HepG2 (cell line): ENCODE measurements around the gene RNF11. TPM values are rescaled to one million over a fixed set of nuclear protein-coding genes. Genes with fewer than 3 reads are reported as not detected.

ENCODE experiments used
- BCL6 ChIP-seq: IDR thresholded peaks from 2 replicates; pipeline ENCODE4 v1.6.1; 2016; ENCODE audit warnings: missing genetic modification reagents, missing compliant biosample characterization
- ERF ChIP-seq: IDR thresholded peaks from 2 replicates; pipeline ENCODE4 v1.6.1; 2018; ENCODE audit warnings: missing biosample characterization, missing genetic modification reagents
- EZH2 ChIP-seq: conservative IDR thresholded peaks from 2 replicates; pipeline ENCODE4 v1.6.1; 2012; ENCODE audit warnings: mild to moderate bottlenecking, low read depth, low read length, moderate library complexity
- HNF4G ChIP-seq, 2 experiments: sonication (generic) in 1 of 2; formaldehyde crosslinking in 1 of 2; IDR thresholded peaks; 2 replicates each; pipeline versions ENCODE4 v1.4.0 to v1.6.1; 2011 to 2020; ENCODE audit warnings: borderline replicate concordance in 2 of 2, low read depth in 2 of 2, mild to moderate bottlenecking in 2 of 2, low read length in 1 of 2, missing genetic modification reagents in 1 of 2, moderate library complexity in 1 of 2
- KAT8 ChIP-seq: IDR thresholded peaks from 2 replicates; pipeline ENCODE4 v1.6.1; 2016; ENCODE audit warnings: missing genetic modification reagents, missing compliant biosample characterization
- NFE2L2 ChIP-seq: fragments of 150-350 bp; IDR thresholded peaks from 2 replicates; pipeline ENCODE4 v1.6.1; 2014; ENCODE audit warnings: low read length
- RAD21 ChIP-seq: fragments of 450-650 bp; formaldehyde crosslinking; IDR thresholded peaks from 2 replicates; pipeline ENCODE4 v1.5.0; 2020; ENCODE audit warnings: mild to moderate bottlenecking
- ZFP82 ChIP-seq: sonication (generic); formaldehyde crosslinking; IDR thresholded peaks from 2 replicates; pipeline ENCODE4 v1.5.1; 2020; ENCODE audit warnings: mild to moderate bottlenecking, missing genetic modification reagents, borderline replicate concordance
- ZNF34 ChIP-seq: sonication (generic); formaldehyde crosslinking; IDR thresholded peaks from 2 replicates; pipeline ENCODE4 v1.4.0; 2020; ENCODE audit warnings: mild to moderate bottlenecking, missing genetic modification reagents, borderline replicate concordance
- polyA plus RNA-seq, 8 experiments: library from polyadenylated mRNA; depleted of rRNA in 3 of 8; stranded (reverse) in 7 of 8; unstranded in 1 of 8; fragments of >200 nt; fragmentation: Illumina TruSeq in 4 of 8; extraction: Trizol in 4 of 8; gene quantifications; 2 replicates each; pipeline versions ENCODE4 v1.2.1 to v1.2.3, GENCODE V29; 2011 to 2016; ENCODE audit warnings: low read depth in 4 of 8, missing spikeins in 1 of 8, mixed read lengths in 1 of 8; ENCODE audit not compliant: insufficient read depth in 1 of 8
- total RNA-seq, 5 experiments: library from RNA; depleted of rRNA; stranded (reverse); fragments of >200 nt; fragmentation: Illumina TruSeq; extraction: Trizol; gene quantifications; 2 replicates each; pipeline ENCODE4 v1.2.3, GENCODE V29; 2016; ENCODE audit warnings: low read depth in 1 of 5
- TF ChIP-seq, protein P1 (sequence below): sonication (generic); formaldehyde crosslinking; IDR thresholded peaks from 2 replicates; pipeline ENCODE4 v1.5.1; 2020; ENCODE audit warnings: missing genetic modification reagents, mild to moderate bottlenecking, borderline replicate concordance
- TF ChIP-seq, protein P2 (sequence below): sonication (generic); formaldehyde crosslinking; IDR thresholded peaks from 2 replicates; pipeline ENCODE4 v1.5.1; 2020; ENCODE audit warnings: missing genetic modification reagents, mild to moderate bottlenecking, borderline replicate concordance
- TF ChIP-seq, protein P3 (sequence below): sonication (generic); formaldehyde crosslinking; IDR thresholded peaks from 2 replicates; pipeline ENCODE4 v1.5.0; 2020; ENCODE audit warnings: mild to moderate bottlenecking, missing genetic modification reagents
- TF ChIP-seq, protein P4 (sequence below): sonication (generic); formaldehyde crosslinking; conservative IDR thresholded peaks from 2 replicates; pipeline ENCODE4 v1.8.0; 2022; ENCODE audit warnings: mild to moderate bottlenecking, moderate library complexity, missing genetic modification reagents
- TF ChIP-seq, protein P5 (sequence below): sonication (generic); formaldehyde crosslinking; conservative IDR thresholded peaks from 2 replicates; pipeline ENCODE4 v1.4.0; 2020; ENCODE audit warnings: missing genetic modification reagents
- TF ChIP-seq, protein P6 (sequence below): sonication (generic); formaldehyde crosslinking; IDR thresholded peaks from 2 replicates; pipeline ENCODE4 v1.5.1; 2020; ENCODE audit warnings: missing genetic modification reagents, mild to moderate bottlenecking, borderline replicate concordance

The RNF11 gene
- total and polyA plus RNA-seq, 2 of the 13 experiments (the other 11 are each of a cell fraction or from before 2014, with no cell fraction given), result 41.2 to 48.8 TPM

DNA sequence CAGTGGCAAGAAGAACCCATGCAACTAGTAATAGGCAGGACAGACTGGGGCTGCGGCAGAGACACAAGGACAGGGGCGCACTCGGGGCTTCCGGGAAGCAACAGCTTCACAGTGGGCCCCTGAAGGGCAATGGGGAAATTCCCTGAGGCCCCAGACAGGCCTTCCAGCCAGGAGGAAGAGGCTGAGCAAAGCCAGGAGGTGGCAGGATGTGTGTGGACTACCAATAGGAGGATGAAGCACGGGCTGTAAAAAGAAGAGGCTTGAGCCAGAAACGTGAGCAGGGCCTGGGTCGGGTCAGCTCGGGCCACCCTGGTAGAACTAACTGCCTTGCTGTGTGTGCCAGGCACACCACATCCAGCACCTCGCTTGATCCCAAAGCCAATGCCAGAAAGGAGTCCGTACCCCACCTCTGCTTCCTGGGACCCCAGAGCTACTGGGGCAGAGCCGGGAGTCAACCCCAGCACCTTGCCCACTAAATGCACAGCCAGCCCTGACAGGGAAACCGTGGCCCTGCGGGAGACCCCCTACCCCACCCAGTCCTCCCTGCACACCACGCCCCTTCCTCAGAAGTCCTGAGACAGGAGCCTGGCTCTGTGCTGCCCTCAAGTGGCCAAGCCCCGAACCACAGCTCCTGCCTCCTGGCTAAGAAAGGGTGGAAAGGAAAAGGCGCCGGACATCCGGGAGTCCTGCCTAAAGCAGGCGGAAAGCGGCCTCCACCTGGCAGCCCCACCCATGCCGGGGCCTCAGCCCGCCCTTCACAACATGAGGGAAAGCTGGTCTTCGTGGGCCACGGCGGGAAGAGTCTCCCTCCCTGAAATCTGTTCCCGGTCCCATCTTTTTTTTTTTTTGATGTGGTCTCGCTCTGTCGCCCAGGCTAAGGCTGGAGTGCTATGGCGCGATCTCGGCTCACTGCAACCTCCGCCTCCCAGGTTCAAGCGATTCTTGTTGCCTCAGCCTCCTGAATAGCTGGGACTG lies 60.6 kb downstream of the RNF11 start (continued):
- TF ChIP-seq, protein P1, sequence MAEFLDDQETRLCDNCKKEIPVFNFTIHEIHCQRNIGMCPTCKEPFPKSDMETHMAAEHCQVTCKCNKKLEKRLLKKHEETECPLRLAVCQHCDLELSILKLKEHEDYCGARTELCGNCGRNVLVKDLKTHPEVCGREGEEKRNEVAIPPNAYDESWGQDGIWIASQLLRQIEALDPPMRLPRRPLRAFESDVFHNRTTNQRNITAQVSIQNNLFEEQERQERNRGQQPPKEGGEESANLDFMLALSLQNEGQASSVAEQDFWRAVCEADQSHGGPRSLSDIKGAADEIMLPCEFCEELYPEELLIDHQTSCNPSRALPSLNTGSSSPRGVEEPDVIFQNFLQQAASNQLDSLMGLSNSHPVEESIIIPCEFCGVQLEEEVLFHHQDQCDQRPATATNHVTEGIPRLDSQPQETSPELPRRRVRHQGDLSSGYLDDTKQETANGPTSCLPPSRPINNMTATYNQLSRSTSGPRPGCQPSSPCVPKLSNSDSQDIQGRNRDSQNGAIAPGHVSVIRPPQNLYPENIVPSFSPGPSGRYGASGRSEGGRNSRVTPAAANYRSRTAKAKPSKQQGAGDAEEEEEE (CRISPR knock-in tag), result no peak
- TF ChIP-seq, protein P2, sequence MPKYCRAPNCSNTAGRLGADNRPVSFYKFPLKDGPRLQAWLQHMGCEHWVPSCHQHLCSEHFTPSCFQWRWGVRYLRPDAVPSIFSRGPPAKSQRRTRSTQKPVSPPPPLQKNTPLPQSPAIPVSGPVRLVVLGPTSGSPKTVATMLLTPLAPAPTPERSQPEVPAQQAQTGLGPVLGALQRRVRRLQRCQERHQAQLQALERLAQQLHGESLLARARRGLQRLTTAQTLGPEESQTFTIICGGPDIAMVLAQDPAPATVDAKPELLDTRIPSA (CRISPR knock-in tag), result no peak
- TF ChIP-seq ZNF34 (CRISPR knock-in tag) (no peak), BCL6 (CRISPR knock-in tag) (peak; percentile 7; the same call in 1 of the 2 replicates), ZFP82 (CRISPR knock-in tag) (no peak), ERF (0 out of 2 replicates have a peak, but pooled peaks have one; percentile 23), EZH2 (no peak), HNF4G (IDR thresholded peaks at IDR 0.05; ENCODE audit: borderline replicate concordance, low read depth, low read length) (no peak), HNF4G (CRISPR knock-in tag; IDR thresholded peaks at IDR 0.05; ENCODE audit: borderline replicate concordance, low read depth) (no peak), RAD21 (CRISPR knock-in tag) (peak; percentile 81), KAT8 (CRISPR knock-in tag) (peak; percentile 80), NFE2L2 (no peak)
- TF ChIP-seq, protein P3, sequence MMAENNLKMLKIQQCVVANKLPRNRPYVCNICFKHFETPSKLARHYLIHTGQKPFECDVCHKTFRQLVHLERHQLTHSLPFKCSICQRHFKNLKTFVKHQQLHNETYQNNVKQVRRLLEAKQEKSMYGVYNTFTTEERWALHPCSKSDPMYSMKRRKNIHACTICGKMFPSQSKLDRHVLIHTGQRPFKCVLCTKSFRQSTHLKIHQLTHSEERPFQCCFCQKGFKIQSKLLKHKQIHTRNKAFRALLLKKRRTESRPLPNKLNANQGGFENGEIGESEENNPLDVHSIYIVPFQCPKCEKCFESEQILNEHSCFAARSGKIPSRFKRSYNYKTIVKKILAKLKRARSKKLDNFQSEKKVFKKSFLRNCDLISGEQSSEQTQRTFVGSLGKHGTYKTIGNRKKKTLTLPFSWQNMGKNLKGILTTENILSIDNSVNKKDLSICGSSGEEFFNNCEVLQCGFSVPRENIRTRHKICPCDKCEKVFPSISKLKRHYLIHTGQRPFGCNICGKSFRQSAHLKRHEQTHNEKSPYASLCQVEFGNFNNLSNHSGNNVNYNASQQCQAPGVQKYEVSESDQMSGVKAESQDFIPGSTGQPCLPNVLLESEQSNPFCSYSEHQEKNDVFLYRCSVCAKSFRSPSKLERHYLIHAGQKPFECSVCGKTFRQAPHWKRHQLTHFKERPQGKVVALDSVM (CRISPR knock-in tag), result peak; percentile 49; the same call in 1 of the 2 replicates
- TF ChIP-seq, protein P4, sequence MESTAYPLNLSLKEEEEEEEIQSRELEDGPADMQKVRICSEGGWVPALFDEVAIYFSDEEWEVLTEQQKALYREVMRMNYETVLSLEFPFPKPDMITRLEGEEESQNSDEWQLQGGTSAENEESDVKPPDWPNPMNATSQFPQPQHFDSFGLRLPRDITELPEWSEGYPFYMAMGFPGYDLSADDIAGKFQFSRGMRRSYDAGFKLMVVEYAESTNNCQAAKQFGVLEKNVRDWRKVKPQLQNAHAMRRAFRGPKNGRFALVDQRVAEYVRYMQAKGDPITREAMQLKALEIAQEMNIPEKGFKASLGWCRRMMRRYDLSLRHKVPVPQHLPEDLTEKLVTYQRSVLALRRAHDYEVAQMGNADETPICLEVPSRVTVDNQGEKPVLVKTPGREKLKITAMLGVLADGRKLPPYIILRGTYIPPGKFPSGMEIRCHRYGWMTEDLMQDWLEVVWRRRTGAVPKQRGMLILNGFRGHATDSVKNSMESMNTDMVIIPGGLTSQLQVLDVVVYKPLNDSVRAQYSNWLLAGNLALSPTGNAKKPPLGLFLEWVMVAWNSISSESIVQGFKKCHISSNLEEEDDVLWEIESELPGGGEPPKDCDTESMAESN (CRISPR knock-in tag), result no peak
- TF ChIP-seq, protein P5, sequence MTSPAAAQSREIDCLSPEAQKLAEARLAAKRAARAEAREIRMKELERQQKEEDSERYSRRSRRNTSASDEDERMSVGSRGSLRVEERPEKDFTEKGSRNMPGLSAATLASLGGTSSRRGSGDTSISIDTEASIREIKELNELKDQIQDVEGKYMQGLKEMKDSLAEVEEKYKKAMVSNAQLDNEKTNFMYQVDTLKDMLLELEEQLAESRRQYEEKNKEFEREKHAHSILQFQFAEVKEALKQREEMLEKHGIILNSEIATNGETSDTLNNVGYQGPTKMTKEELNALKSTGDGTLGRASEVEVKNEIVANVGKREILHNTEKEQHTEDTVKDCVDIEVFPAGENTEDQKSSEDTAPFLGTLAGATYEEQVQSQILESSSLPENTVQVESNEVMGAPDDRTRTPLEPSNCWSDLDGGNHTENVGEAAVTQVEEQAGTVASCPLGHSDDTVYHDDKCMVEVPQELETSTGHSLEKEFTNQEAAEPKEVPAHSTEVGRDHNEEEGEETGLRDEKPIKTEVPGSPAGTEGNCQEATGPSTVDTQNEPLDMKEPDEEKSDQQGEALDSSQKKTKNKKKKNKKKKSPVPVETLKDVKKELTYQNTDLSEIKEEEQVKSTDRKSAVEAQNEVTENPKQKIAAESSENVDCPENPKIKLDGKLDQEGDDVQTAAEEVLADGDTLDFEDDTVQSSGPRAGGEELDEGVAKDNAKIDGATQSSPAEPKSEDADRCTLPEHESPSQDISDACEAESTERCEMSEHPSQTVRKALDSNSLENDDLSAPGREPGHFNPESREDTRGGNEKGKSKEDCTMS (CRISPR knock-in tag), result no peak
- TF ChIP-seq, protein P6, sequence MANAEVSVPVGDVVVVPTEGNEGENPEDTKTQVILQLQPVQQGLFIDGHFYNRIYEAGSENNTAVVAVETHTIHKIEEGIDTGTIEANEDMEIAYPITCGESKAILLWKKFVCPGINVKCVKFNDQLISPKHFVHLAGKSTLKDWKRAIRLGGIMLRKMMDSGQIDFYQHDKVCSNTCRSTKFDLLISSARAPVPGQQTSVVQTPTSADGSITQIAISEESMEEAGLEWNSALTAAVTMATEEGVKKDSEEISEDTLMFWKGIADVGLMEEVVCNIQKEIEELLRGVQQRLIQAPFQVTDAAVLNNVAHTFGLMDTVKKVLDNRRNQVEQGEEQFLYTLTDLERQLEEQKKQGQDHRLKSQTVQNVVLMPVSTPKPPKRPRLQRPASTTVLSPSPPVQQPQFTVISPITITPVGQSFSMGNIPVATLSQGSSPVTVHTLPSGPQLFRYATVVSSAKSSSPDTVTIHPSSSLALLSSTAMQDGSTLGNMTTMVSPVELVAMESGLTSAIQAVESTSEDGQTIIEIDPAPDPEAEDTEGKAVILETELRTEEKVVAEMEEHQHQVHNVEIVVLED, result peak; percentile 27; the same call in 1 of the 2 replicates
